Mesendoderm (in vitro differentiated cells): ENCODE data around the gene NEK10.

Experiments
- DNase-seq: peaks from one replicate; pipeline ENCODE4 v3.0.0; 2013
- H2AK5ac ChIP-seq: 2 replicates; pipeline ENCODE4 v1.6.1; 2013; ENCODE audit warnings: low read length, inconsistent platforms
- H2BK120ac ChIP-seq: 2 replicates; pipeline ENCODE4 v1.6.1; 2013; ENCODE audit warnings: low read depth, mild to moderate bottlenecking, low read length, moderate library complexity, mixed read lengths
- H2BK15ac ChIP-seq: replicated peaks from 2 replicates; pipeline ENCODE4 v1.6.1; 2013; ENCODE audit warnings: low read depth, mild to moderate bottlenecking, moderate library complexity
- H2BK5ac ChIP-seq: 2 replicates; pipeline ENCODE4 v1.6.1; 2013; ENCODE audit warnings: low read length, inconsistent platforms
- H3K18ac ChIP-seq: 2 replicates; pipeline ENCODE4 v1.6.1; 2013; ENCODE audit warnings: mild to moderate bottlenecking, low read length, mixed read lengths
- H3K23ac ChIP-seq: one replicate; pipeline ENCODE4 v1.6.1; 2013; ENCODE audit warnings: low read length
- H3K27ac ChIP-seq: 2 replicates; pipeline ENCODE4 v1.5.1; 2013; ENCODE audit warnings: low read depth, mild to moderate bottlenecking, inconsistent platforms, low read length, moderate library complexity
- H3K27me3 ChIP-seq: 2 replicates; pipeline ENCODE4 v1.6.1; 2013; ENCODE audit warnings: low read length, control low read depth, mild to moderate bottlenecking, inconsistent platforms; ENCODE audit not compliant: insufficient read depth, poor library complexity
- H3K36me3 ChIP-seq: 2 replicates; pipeline ENCODE4 v1.6.1; 2013; ENCODE audit warnings: low read length, inconsistent platforms; ENCODE audit not compliant: control insufficient read depth, insufficient read depth
- H3K4ac ChIP-seq: one replicate; pipeline ENCODE4 v1.6.1; 2013; ENCODE audit warnings: low read depth, mild to moderate bottlenecking, low read length, moderate library complexity
- H3K4me1 ChIP-seq: 2 replicates; pipeline ENCODE4 v1.6.1; 2013; ENCODE audit warnings: low read depth, low read length, inconsistent platforms; ENCODE audit not compliant: control insufficient read depth
- H3K4me2 ChIP-seq: 2 replicates; pipeline ENCODE4 v1.6.1; 2013; ENCODE audit warnings: low read length
- H3K4me3 ChIP-seq: 2 replicates; pipeline ENCODE4 v1.5.1; 2013; ENCODE audit warnings: mild to moderate bottlenecking, low read length
- H3K56ac ChIP-seq: one replicate; pipeline ENCODE4 v1.6.1; 2013; ENCODE audit warnings: low read length
- H3K79me1 ChIP-seq: 2 replicates; pipeline ENCODE4 v1.6.1; 2013; ENCODE audit warnings: low read length, inconsistent platforms
- H3K79me2 ChIP-seq: 2 replicates; pipeline ENCODE4 v1.6.1; 2013; ENCODE audit warnings: mild to moderate bottlenecking, low read length; ENCODE audit not compliant: control insufficient read depth, insufficient read depth
- H3K9ac ChIP-seq: 2 replicates; pipeline ENCODE4 v1.6.1; 2013; ENCODE audit warnings: low read length, inconsistent platforms
- H4K5ac ChIP-seq: one replicate; pipeline ENCODE4 v1.6.1; 2013; ENCODE audit warnings: low read length
- H4K8ac ChIP-seq: one replicate; pipeline ENCODE4 v1.6.1; 2013; ENCODE audit warnings: low read depth, mild to moderate bottlenecking, control low read depth, low read length, moderate library complexity
- WGBS: extraction: QIAGEN DNeasy Blood & Tissue Kit; methylation state at CpG from one replicate; pipeline ENCODE4 v1.1.7; 2013; ENCODE audit warnings: low lambda C conversion rate, missing lambda C conversion rate; ENCODE audit not compliant: insufficient coverage; ENCODE audit errors: extremely low coverage; 5-methylcytosine and 5-hydroxymethylcytosine counted together

The NEK10 gene

GRCh38 chr3:27325419-27325818 is 43.8 kb downstream of the NEK10 start:
- Histone ChIP-seq H2BK120ac (no peak overlapping the region), H3K18ac (no peak overlapping the region), H3K4me3 (no peak overlapping the region), H4K5ac (no peak overlapping the region), H3K23ac (no peak overlapping the region), H3K36me3 (no peaks in the 10 kb centered on the region), H3K4ac (no peak overlapping the region), H3K79me1 (no peaks in the 10 kb centered on the region), H2BK5ac (no peak overlapping the region), H3K4me1 (no peaks in the 10 kb centered on the region), H3K4me2 (no peak overlapping the region), H4K8ac (no peak overlapping the region), H3K9ac (no peak overlapping the region), H3K27me3 (no peaks in the 10 kb centered on the region), H2AK5ac (no peak overlapping the region), H3K27ac (no peak overlapping the region), H3K56ac (no peak overlapping the region), H3K79me2 (no peaks in the 10 kb centered on the region), H2BK15ac (no peak overlapping the region)
- WGBS, result no CpG with 5 or more reads among the region's 1 CpG
- no peak for DNase-seq

DNA sequence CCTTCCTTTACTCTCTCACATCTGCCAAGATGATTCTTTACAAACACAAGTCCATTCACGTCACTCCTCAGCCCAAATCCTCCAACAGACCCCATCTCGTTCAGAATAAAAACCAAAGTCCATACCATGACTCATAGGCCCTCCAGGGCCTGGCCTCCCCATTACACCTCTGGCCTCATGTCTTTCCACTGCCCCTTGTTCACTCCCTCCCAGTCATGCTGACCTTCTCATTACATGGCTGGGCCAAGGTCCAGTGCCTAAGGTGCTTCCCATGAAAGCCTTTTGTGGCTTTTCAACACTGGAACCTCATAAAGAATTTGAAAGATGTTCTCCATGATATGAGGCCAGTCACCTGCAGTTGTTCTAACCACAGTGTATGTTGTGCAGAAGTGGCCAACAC is 44.5 kb downstream of the NEK10 start:
- H2BK5ac ChIP-seq, result no peak overlapping the region
- H3K4me2 ChIP-seq, result no peak overlapping the region
- no CpG with 5 or more reads among the region's 2 CpGs for WGBS

DNA sequence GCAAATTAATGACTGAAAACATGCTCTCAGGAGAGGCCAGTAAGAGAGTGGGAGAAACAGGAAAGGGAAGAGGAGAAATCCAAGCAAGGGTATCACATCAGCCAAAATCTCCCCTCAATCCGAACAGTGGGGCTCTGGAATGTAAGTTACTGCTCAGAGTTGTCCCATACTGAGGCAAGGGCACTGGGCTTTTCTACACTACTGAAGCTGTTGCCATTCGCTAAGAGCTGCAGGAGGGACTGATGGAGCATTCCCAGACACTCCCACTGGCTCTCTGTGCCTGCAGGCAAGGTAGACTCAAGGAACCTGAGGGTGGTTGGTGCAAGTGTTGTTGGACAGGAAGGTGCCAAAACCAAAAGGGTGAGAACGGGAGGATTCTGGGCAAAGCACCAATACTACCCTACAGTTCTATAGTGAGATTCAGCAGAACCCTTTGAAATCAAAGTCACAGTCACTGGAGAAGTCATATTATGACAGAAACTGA is 46.1 kb downstream of the NEK10 start:
- Histone ChIP-seq H4K5ac (no peak overlapping the region), H3K36me3 (no peaks in the 10 kb centered on the region), H3K4me1 (no peaks in the 10 kb centered on the region), H3K79me1 (no peaks in the 10 kb centered on the region), H3K27me3 (no peaks in the 10 kb centered on the region), H3K56ac (no peak overlapping the region), H3K27ac (no peak overlapping the region), H2AK5ac (no peak overlapping the region), H3K18ac (no peak overlapping the region), H2BK120ac (no peak overlapping the region), H3K4me2 (no peak overlapping the region), H3K79me2 (no peaks in the 10 kb centered on the region), H3K4ac (no peak overlapping the region), H4K8ac (no peak overlapping the region), H3K9ac (no peak overlapping the region), H3K23ac (no peak overlapping the region), H3K4me3 (no peak overlapping the region), H2BK5ac (no peak overlapping the region), H2BK15ac (no peak overlapping the region)
- no peak for DNase-seq
- no CpG with 5 or more reads among the region's 3 CpGs for WGBS

More for the DNA sequence above, 44.5 kb downstream of the NEK10 start:
- no peaks in the 10 kb centered on the region for H3K4me1 ChIP-seq
- H3K27me3 ChIP-seq, result no peaks in the 10 kb centered on the region
- no peak for DNase-seq
- no peak overlapping the region for H4K8ac ChIP-seq
- no peak overlapping the region for H2AK5ac ChIP-seq
- no peaks in the 10 kb centered on the region for H3K79me1 ChIP-seq
- no peak overlapping the region for H3K4ac ChIP-seq
- no peak overlapping the region for H2BK120ac ChIP-seq
- no peak overlapping the region for H2BK15ac ChIP-seq
- no peak overlapping the region for H3K18ac ChIP-seq
- H4K5ac ChIP-seq, result no peak overlapping the region
- H3K9ac ChIP-seq, result no peak overlapping the region
- no peak overlapping the region for H3K27ac ChIP-seq
- no peaks in the 10 kb centered on the region for H3K36me3 ChIP-seq
- H3K56ac ChIP-seq, result no peak overlapping the region
- H3K79me2 ChIP-seq, result no peaks in the 10 kb centered on the region
- H3K23ac ChIP-seq, result no peak overlapping the region
- no peak overlapping the region for H3K4me3 ChIP-seq

GRCh38 chr3:27322634-27323033 is 46.5 kb downstream of the NEK10 start:
- H3K27ac ChIP-seq, result no peak overlapping the region
- H3K23ac ChIP-seq, result no peak overlapping the region
- H3K27me3 ChIP-seq, result no peaks in the 10 kb centered on the region
- no peak overlapping the region for H2BK5ac ChIP-seq
- no peak for DNase-seq
- H3K18ac ChIP-seq, result no peak overlapping the region
- H2AK5ac ChIP-seq, result no peak overlapping the region
- H2BK15ac ChIP-seq, result no peak overlapping the region
- H3K56ac ChIP-seq, result no peak overlapping the region
- no peak overlapping the region for H3K4me2 ChIP-seq
- no peaks in the 10 kb centered on the region for H3K36me3 ChIP-seq
- no peaks in the 10 kb centered on the region for H3K4me1 ChIP-seq
- no peaks in the 10 kb centered on the region for H3K79me1 ChIP-seq
- H2BK120ac ChIP-seq, result no peak overlapping the region
- H3K4ac ChIP-seq, result no peak overlapping the region
- no peak overlapping the region for H3K9ac ChIP-seq
- no peak overlapping the region for H4K5ac ChIP-seq
- H3K4me3 ChIP-seq, result no peak overlapping the region
- H3K79me2 ChIP-seq, result no peaks in the 10 kb centered on the region
- H4K8ac ChIP-seq, result no peak overlapping the region

GRCh38 chr3:27319847-27320526 is 49.2 kb downstream of the NEK10 start:
- no peak overlapping the region for H3K56ac ChIP-seq
- no peak overlapping the region for H3K18ac ChIP-seq
- H3K23ac ChIP-seq, result no peak overlapping the region
- no peak overlapping the region for H3K4me3 ChIP-seq
- H2AK5ac ChIP-seq, result no peak overlapping the region
- no peak overlapping the region for H2BK120ac ChIP-seq
- H3K27me3 ChIP-seq, result no peaks in the 10 kb centered on the region
- no peak overlapping the region for H2BK15ac ChIP-seq
- H2BK5ac ChIP-seq, result no peak overlapping the region
- H4K8ac ChIP-seq, result no peak overlapping the region
- H3K4ac ChIP-seq, result no peak overlapping the region
- H3K9ac ChIP-seq, result no peak overlapping the region
- H3K79me1 ChIP-seq, result no peaks in the 10 kb centered on the region
- no CpG with 5 or more reads among the region's 9 CpGs for WGBS
- no peak for DNase-seq
- no peaks in the 10 kb centered on the region for H3K4me1 ChIP-seq
- H3K36me3 ChIP-seq, result no peaks in the 10 kb centered on the region
- no peak overlapping the region for H3K27ac ChIP-seq
- H3K79me2 ChIP-seq, result no peaks in the 10 kb centered on the region
- no peak overlapping the region for H4K5ac ChIP-seq
- H3K4me2 ChIP-seq, result no peak overlapping the region

DNA sequence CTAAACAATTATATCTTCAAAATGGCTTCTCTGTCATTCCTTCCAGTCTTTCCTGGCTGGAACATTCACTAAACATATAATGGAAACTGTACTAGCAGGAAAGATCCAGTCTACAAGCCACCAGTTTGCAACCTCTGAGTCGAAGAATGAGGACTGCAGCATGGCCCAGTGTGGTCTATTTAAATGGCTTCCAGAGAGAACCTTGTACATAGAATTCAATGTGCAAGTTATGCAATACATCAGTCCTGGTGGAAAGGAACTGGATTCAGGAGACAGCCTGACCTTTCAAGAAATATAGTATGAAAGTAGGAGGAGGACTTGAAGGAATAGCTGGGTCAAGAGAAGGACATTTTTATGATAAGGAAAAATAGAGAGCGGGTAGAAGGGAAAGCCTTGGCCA is 49.9 kb downstream of the NEK10 start:
- Histone ChIP-seq H2BK15ac (no peak overlapping the region), H3K4ac (no peak overlapping the region), H2BK120ac (no peak overlapping the region), H3K4me1 (no peaks in the 10 kb centered on the region), H3K4me3 (no peak overlapping the region), H3K79me2 (no peaks in the 10 kb centered on the region), H3K56ac (no peak overlapping the region), H3K18ac (no peak overlapping the region), H3K4me2 (no peak overlapping the region), H2BK5ac (no peak overlapping the region), H3K23ac (no peak overlapping the region), H3K27ac (no peak overlapping the region), H4K5ac (no peak overlapping the region), H3K9ac (no peak overlapping the region), H2AK5ac (no peak overlapping the region), H3K27me3 (no peaks in the 10 kb centered on the region), H3K36me3 (no peaks in the 10 kb centered on the region), H3K79me1 (no peaks in the 10 kb centered on the region), H4K8ac (no peak overlapping the region)
- DNase-seq, result no peak
- 100% methylated on average over 1 of the region's 2 CpGs for WGBS
